Activated naive CD4-positive, alpha-beta T cell treated with anti-CD3 and anti-CD28 coated beads, Interleukin-2, amount 10 ng/mL, durations not matched to agents 7 days and 5 days (primary cell): ENCODE measurements around the gene LAMTOR4.
"Not testable (repeated sequence)": the region's sequence is repeated elsewhere in the genome, so short reads cannot be mapped to it uniquely, and the experiment has no call there.

ENCODE experiments used
- CTCF ChIA-PET: fragments of 350-600 bp; sonication (Branson Sonifier 250); formaldehyde crosslinking; loops from one replicate; lab custom pipeline; 2021; ENCODE audit warnings: antibody characterized with exemption; lab: Charles Lee
- DNase-seq: peaks from one replicate; pipeline ENCODE4 v3.0.0-alpha.2; 2020
- H3K27ac Mint-ChIP-seq: one replicate; pipeline ENCODE4 v1.8.0; 2021; ENCODE audit warnings: mild to moderate bottlenecking, moderate library complexity, mixed read lengths
- H3K27me3 Mint-ChIP-seq: one replicate; pipeline ENCODE4 v1.8.0; 2021; ENCODE audit warnings: mild to moderate bottlenecking, mixed read lengths
- H3K36me3 Mint-ChIP-seq: one replicate; pipeline ENCODE4 v1.8.0; 2021; ENCODE audit warnings: mixed read lengths
- H3K4me1 Mint-ChIP-seq: one replicate; pipeline ENCODE4 v1.8.0; 2021; ENCODE audit warnings: mixed read lengths
- H3K4me3 Mint-ChIP-seq: one replicate; pipeline ENCODE4 v1.8.0; 2021; ENCODE audit warnings: mild to moderate bottlenecking, moderate library complexity, mixed read lengths
- H3K9me3 Mint-ChIP-seq: one replicate; pipeline ENCODE4 v1.8.0; 2021; ENCODE audit warnings: mixed read lengths

The LAMTOR4 gene

DNA sequence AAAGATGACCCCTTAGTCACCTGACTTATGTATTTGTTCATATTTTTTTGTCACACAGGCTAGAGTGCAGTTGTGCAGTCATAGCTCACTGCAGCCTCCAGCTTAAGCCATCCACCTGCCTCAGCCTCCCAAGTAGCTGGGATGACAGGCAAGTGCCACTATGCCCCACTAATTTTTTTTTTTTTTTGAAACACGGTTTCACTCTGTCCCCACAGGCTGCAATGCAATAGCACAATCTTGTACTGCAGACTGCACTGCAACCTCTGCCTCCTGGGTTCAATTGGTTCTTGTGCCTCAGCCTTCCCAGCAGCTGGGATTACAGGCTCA lies 20.1 kb upstream of the LAMTOR4 start:
- Mint-ChIP-seq H3K27ac (peak overlapping the region; percentile 89), H3K27me3 (peaks cover 7% of the 10 kb centered on the region), H3K9me3 (no peaks in the 10 kb centered on the region), H3K4me1 (peaks cover 57% of the 10 kb centered on the region), H3K36me3 (peaks cover 10% of the 10 kb centered on the region), H3K4me3 (peak overlapping the region; percentile 99)
- CTCF ChIA-PET, result interaction anchor here (0.6 to 3.7 kb wide), 10 partner anchors 27 to 431 kb away, joined by 3 to 22 read pairs (median 5); partner anchors contain the start of gene AP4M1
- DNase-seq, result no peak

DNA sequence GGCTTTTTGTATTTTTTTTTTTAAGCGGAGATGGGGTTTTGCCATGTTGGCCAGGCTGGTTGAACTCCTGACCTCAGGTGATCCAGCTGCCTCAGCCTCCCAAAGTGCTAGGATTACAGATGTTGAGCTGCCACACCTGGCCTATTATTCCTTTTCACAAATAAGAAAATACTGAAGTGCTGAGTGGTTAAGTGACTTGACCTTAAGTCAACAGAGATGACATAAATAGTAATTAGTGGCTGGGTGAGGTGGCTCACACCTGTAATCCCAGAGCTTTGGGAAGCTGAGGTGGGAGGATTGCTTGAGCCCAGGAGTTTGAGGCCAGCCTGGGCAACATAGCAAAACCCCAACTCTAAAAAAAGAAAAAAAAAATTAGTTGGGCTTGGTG lies 18.5 kb upstream of the LAMTOR4 start:
- not testable (repeated sequence) for H3K36me3 Mint-ChIP-seq, H3K4me3 Mint-ChIP-seq, DNase-seq, H3K27ac Mint-ChIP-seq, H3K9me3 Mint-ChIP-seq, H3K27me3 Mint-ChIP-seq
- CTCF ChIA-PET, result interaction anchor here (0.7 to 5.0 kb wide), 14 partner anchors 10 to 277 kb away, joined by 3 to 46 read pairs (median 4); partner anchors contain the start of gene AP4M1
- peaks cover 47% of the 10 kb centered on the region for H3K4me1 Mint-ChIP-seq

DNA sequence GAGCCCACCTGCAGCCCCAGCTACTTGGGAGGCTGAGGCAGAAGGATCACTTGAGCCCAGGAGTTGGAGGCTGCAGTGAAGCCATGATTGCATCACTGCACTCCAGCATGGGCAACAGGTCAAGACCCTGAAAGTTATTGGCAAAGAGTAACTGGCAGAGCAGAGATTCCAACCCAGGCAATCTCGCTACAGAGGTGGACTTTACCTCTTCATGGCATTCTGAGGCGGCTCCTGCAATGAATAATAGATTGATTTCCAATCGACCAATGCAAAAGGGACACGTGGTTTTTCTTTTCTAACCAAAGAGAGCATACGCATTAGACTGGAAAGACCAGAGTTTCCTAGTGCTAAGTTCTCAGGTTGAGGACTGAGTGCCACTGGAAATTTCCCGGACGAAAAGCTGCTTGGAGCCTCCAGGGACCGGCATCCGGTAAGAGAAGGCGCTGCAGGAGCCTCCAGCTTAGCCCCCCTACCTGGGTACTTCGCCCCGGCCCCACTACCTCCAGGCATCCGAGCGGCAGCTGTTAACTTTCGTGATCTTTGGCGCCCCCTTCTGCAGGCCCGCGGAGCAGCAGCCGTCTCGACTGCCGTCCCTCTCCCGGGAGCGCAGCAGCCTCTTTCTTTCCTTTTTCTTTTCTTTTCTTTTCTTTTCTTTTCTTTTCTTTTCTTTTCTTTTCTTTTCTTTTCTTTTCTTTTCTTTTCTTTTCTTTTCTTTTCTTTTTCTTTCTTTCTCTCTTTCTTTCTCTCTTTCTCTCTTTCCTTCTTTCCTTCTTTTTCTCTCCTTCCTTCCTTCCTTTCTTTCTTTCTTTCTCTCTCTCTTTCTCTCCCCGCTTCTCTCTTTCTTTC lies 17.9 kb upstream of the LAMTOR4 start:
- Mint-ChIP-seq H3K27me3 (peaks cover 11% of the 10 kb centered on the region), H3K4me1 (peaks cover 41% of the 10 kb centered on the region), H3K9me3 (no peaks in the 10 kb centered on the region), H3K36me3 (no peaks in the 10 kb centered on the region), H3K4me3 (peak overlapping the region; percentile 15), H3K27ac (no peak overlapping the region)
- DNase-seq, result peak; percentile 91
- CTCF ChIA-PET, result interaction anchor here (0.6 to 5.0 kb wide), 14 partner anchors 10 to 1220 kb away, joined by 3 to 46 read pairs (median 3); partner anchors contain the start of gene AP4M1

DNA sequence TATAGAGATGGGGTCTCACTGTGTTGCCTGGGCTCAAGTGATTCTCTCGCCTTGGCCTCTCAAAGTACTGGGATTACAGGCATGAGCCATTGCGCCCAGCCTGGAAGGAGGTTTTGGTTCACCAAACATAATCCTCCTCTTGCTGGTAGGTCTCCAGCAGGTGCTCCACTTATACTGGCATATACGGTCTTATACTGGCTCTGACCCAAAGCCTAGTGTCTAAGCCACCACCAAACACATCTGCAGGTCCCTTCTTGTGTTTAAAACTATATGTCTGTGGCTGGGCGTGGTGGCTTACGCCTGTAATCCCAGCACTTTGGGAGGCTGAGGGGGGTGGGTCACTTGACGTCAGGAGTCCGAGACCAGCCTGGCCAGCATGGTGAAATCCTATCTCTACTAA lies 16.6 kb upstream of the LAMTOR4 start:
- DNase-seq, result no peak
- H3K4me3 Mint-ChIP-seq, result no peak overlapping the region
- CTCF ChIA-PET, result interaction anchor here (0.6 to 5.0 kb wide), 28 partner anchors 8 to 457 kb away, joined by 3 to 46 read pairs (median 5); partner anchors contain the start of genes AP4M1 and MCM7
- no peaks in the 10 kb centered on the region for H3K9me3 Mint-ChIP-seq
- peaks cover 16% of the 10 kb centered on the region for H3K27me3 Mint-ChIP-seq
- H3K27ac Mint-ChIP-seq, result no peak overlapping the region
- peaks cover 34% of the 10 kb centered on the region for H3K4me1 Mint-ChIP-seq
- H3K36me3 Mint-ChIP-seq, result no peaks in the 10 kb centered on the region

DNA sequence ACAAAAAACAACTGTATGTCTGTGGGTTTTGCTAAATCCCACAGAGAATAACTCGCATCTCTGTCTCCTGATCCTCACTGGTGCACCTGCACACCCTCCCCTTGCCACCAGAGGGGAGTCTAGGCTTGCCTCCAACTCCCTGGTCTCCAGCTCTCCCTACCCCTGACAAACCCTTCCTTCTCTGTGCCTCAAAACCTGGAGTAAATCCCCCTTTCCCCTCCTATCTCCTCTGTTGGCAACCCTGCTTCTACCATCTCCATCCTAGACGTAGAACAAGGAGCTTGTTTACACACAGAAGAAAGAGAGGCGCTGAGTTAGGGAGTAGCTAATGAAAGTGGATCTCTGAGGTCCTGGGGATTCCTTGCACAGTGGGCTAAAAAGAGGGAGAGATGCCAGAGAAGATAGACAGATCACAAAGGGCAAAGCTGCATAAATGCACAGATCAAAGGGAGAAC lies 16.0 kb upstream of the LAMTOR4 start:
- DNase-seq, result peak; percentile 81
- no peak overlapping the region for H3K4me3 Mint-ChIP-seq
- peaks cover 36% of the 10 kb centered on the region for H3K4me1 Mint-ChIP-seq
- peaks cover 16% of the 10 kb centered on the region for H3K27me3 Mint-ChIP-seq
- CTCF ChIA-PET, result interaction anchor here (0.6 to 5.0 kb wide), 39 partner anchors 9 to 456 kb away, joined by 3 to 46 read pairs (median 5); partner anchors contain the start of genes AP4M1 and MCM7
- H3K27ac Mint-ChIP-seq, result no peak overlapping the region
- H3K9me3 Mint-ChIP-seq, result no peaks in the 10 kb centered on the region
- no peaks in the 10 kb centered on the region for H3K36me3 Mint-ChIP-seq

DNA sequence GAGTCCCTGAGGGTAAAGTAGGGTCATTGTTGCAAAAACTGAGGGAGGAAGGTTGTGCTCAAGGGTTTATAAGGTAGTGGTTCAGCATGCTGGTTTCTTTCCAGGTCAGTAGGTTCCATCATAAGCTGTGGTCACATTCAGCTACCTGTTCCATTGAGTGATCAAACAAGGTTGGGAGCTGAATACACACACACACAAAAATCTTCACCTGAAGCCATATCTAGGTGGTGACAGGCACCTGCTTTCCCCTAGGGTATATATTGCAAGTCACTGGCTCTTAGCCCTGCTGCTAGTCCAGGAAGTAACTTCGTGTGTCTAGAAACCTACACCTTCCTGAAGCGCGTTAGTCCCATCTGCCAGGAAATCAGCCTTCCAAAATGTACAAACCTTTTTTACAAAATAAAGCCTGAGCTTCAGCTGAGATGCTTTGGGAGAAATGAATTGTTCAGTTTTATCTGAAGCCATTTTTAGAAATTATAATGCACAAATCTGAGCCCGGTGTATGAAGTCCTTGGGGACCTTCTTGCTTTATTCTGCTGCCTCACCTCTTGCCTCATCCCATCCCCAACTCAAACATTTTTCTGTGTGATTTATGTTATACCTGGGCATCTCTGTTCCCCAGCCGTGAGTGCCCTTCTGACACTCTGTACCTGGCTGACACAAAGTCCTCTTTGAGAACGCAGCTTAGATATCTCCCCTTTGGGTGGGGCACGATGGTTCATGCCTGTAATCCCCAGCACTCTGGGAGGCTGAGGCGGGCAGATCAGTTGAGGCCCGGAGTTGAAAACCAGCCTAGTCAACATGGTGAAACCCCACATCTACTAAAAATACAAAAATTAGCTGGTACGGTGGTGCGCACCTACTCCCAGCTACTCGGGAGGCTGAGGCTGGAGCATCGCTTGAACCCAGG lies 10.6 kb upstream of the LAMTOR4 start:
- CTCF ChIA-PET, result interaction anchor here (0.7 to 1.7 kb wide), 6 partner anchors 10 to 270 kb away, joined by 3 to 13 read pairs (median 4); partner anchors contain the start of gene LAMTOR4
- Mint-ChIP-seq H3K4me3 (no peak overlapping the region), H3K27me3 (peaks cover 16% of the 10 kb centered on the region), H3K27ac (peak overlapping the region; percentile 68), H3K4me1 (peaks cover 19% of the 10 kb centered on the region), H3K9me3 (no peaks in the 10 kb centered on the region), H3K36me3 (no peaks in the 10 kb centered on the region)
- DNase-seq, result no peak

DNA sequence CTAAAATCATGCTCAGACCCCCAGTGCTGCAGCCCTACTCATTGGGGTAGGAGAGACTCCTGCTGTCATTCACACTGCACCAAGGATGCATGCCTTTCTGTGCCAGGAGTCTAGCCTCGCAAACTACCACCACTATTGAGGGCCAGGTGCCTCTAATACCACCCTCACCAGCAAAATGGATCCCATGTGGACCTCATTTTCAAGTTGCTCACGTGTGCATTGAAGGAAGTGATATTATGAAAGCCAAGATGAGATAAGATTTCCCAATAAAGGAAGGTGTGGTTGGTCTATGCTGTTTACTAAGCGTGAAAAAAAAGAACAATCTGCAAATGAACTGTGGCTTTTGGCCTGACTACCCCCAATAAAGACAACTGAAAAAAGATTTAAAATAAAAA lies 7.2 kb upstream of the LAMTOR4 start:
- H3K4me1 Mint-ChIP-seq, result peaks cover 19% of the 10 kb centered on the region
- H3K36me3 Mint-ChIP-seq, result no peaks in the 10 kb centered on the region
- no peaks in the 10 kb centered on the region for H3K9me3 Mint-ChIP-seq
- CTCF ChIA-PET, result interaction anchor here (1.1 to 2.0 kb wide), 2 partner anchors 9 to 76 kb away, joined by 3 to 10 read pairs; no protein-coding TSS in a partner anchor
- no peak overlapping the region for H3K4me3 Mint-ChIP-seq
- peaks cover 8% of the 10 kb centered on the region for H3K27me3 Mint-ChIP-seq
- H3K27ac Mint-ChIP-seq, result no peak overlapping the region
- DNase-seq, result no peak

DNA sequence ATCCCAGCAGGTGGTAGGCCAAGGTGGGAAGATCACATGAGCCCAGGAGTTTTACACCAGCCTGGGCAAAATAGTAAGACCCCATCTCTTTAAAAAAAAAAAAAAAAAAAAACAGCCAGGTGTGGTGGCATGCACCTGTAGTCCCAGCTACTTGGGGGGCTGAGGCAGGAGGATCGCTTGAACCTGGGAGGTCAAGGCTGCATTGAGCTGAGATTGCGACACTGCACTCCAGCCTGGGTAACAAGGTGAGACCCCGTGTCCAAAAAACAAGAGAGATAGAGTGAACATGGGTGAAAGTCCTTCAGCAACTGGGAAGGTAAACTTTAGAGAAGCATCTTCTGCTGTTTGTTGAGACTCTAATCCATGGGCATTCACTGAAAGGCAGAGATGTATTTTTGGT lies 6.3 kb upstream of the LAMTOR4 start:
- CTCF ChIA-PET, result interaction anchor here (0.6 to 2.0 kb wide), 4 partner anchors 10 to 265 kb away, joined by 3 to 10 read pairs (median 4); no protein-coding TSS in a partner anchor
- peaks cover 19% of the 10 kb centered on the region for H3K4me1 Mint-ChIP-seq
- H3K4me3 Mint-ChIP-seq, result no peak overlapping the region
- H3K27ac Mint-ChIP-seq, result no peak overlapping the region
- H3K27me3 Mint-ChIP-seq, result peaks cover 8% of the 10 kb centered on the region
- no peaks in the 10 kb centered on the region for H3K9me3 Mint-ChIP-seq
- no peaks in the 10 kb centered on the region for H3K36me3 Mint-ChIP-seq
- DNase-seq, result no peak

DNA sequence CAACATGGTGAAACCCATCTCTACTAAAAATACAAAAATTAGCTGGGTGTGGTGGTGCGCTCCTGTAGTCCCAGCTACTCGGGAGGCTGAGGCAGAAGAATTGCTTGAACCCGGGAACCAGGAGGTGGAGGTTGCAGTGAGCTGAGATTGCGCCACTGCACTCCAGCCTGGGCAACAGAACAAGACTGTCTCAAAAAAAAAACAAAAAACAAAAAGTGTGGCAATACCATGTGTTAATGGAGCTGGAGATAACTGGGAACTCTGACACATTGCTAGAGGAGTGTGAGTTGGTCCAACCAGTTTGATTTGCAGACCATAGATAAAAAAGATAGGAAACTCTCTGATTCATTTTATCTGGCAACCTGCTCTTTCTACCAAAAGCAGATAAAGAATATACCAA lies 2.4 kb upstream of the LAMTOR4 start:
- peaks cover 14% of the 10 kb centered on the region for H3K36me3 Mint-ChIP-seq
- H3K27me3 Mint-ChIP-seq, H3K9me3 Mint-ChIP-seq, H3K27ac Mint-ChIP-seq, DNase-seq, H3K4me3 Mint-ChIP-seq: not testable (repeated sequence)
- H3K4me1 Mint-ChIP-seq, result peaks cover 28% of the 10 kb centered on the region
- CTCF ChIA-PET, result interaction anchor here (2.2 to 2.7 kb wide), 2 partner anchors 8 to 13 kb away, joined by 11 to 13 read pairs; no protein-coding TSS in a partner anchor

DNA sequence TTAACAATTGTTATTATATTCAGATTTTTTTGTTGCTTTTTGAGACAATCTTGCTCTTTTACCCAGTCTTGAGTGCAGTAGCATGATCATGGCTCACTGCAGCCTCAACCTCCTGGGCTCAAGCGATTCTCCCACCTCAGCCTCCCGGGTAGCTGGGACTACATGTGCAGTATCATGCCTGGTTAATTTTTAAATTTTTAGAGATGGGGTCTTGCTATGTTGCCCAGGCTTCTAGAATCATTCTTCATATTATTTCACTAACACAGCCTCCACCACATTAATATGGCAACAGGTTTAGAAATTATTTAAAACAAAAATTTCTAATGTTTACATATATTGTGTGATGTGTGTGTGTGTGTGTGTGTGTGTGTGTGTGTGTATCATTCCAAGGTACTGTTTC lies 1.4 kb upstream of the LAMTOR4 start:
- no peaks in the 10 kb centered on the region for H3K27me3 Mint-ChIP-seq
- peaks cover 21% of the 10 kb centered on the region for H3K36me3 Mint-ChIP-seq
- peaks cover 33% of the 10 kb centered on the region for H3K4me1 Mint-ChIP-seq
- DNase-seq, result no peak
- H3K27ac Mint-ChIP-seq, result peak overlapping the region; percentile 90
- H3K9me3 Mint-ChIP-seq, result no peaks in the 10 kb centered on the region
- no peak overlapping the region for H3K4me3 Mint-ChIP-seq
- CTCF ChIA-PET, result interaction anchor here (0.9 to 2.7 kb wide), 3 partner anchors 9 to 17 kb away, joined by 3 to 13 read pairs (median 11); no protein-coding TSS in a partner anchor

DNA sequence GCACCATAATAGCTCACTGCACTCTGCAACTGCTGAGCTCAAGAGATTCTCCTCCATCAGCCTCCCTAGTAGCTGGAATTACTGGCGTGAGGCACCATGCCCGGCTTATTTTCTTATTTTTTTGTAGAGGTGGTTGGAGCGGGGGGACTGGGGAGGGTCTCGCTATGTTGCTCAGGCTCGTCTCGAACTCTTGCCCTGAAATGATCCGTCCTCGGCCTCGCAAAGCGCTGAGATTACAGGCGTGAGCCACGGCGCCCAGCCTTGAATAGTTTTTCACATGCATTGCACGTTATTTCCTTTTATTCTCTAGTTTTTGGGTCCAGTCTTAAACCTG lies 526 bp upstream of the LAMTOR4 start:
- DNase-seq, result no peak
- Mint-ChIP-seq H3K4me1 (peaks cover 42% of the 10 kb centered on the region), H3K27me3 (no peaks in the 10 kb centered on the region), H3K36me3 (peaks cover 29% of the 10 kb centered on the region), H3K27ac (peak overlapping the region; percentile 90), H3K4me3 (peak overlapping the region; percentile 96), H3K9me3 (no peaks in the 10 kb centered on the region)
- CTCF ChIA-PET, result interaction anchor here (0.9 to 2.7 kb wide), 5 partner anchors 10 to 69 kb away, joined by 3 to 13 read pairs (median 9); partner anchors contain the start of gene GAL3ST4

DNA sequence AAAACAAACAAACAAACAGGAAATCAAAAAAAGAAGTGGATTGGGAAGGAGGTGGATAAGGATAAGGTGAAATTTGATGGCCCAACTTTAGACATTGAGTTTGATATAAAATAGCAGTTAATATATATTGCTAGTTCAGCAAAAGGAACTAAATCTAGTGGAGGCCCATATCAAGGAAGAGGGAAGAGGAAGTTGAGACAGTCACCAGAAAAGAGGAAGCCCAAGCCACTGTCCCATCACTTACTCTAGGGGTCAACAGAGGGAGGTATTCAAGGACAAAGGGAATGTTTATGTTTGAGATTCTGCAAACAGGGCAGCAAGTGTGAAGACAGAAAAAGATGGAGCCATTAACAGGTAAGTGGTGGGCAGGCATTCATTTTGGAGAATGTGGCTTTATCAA lies 3.7 kb downstream of the LAMTOR4 start:
- CTCF ChIA-PET, result interaction anchor here (0.9 kb wide), 1 partner anchor 58 kb away, joined by 3 read pairs; no protein-coding TSS in a partner anchor
- H3K9me3 Mint-ChIP-seq, result no peaks in the 10 kb centered on the region
- H3K27me3 Mint-ChIP-seq, result no peaks in the 10 kb centered on the region
- DNase-seq, result no peak
- no peak overlapping the region for H3K4me3 Mint-ChIP-seq
- peak overlapping the region; percentile 55 for H3K27ac Mint-ChIP-seq
- peaks cover 74% of the 10 kb centered on the region for H3K4me1 Mint-ChIP-seq
- peaks cover 54% of the 10 kb centered on the region for H3K36me3 Mint-ChIP-seq

DNA sequence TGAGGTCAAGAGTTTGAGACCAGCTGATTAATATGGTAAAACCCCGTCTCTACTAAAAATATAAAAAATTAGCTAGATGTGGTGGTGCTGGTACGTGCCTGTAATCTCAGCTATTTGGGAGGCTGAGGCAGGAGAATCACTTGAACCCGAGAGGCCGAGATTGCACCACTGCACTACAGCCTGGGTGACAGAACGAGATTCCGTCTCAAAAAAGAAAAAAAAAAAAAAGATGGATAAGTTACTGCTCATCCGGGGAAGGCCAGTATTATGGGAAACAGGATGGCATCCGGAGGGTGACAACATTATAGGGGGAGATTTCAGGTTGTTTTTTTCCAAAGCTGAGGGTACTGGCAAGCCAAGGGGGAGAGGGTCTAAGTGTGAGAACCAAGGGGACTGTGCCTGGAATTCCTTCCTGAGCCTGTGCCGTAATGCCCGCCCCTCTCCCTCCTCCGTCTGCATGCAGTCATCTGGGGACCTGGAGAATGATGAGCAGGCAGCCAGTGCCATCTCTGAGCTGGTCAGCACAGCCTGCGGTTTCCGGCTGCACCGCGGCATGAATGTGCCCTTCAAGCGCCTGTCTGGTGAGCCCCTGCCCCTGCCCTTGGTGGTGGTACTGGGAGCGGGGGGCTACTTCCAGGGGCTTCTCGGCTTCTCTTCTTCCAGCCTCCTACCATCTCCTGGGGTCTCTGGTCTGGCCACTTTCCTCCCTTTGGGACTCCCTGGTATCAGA lies 4.4 kb downstream of the LAMTOR4 start:
- Mint-ChIP-seq H3K4me3 (no peak overlapping the region), H3K4me1 (peaks cover 74% of the 10 kb centered on the region), H3K9me3 (no peaks in the 10 kb centered on the region), H3K36me3 (peaks cover 58% of the 10 kb centered on the region), H3K27ac (no peak overlapping the region), H3K27me3 (no peaks in the 10 kb centered on the region)
- CTCF ChIA-PET, result no interaction called here
- DNase-seq, result no peak
